WI38 (cell line): Measurements from ENCODE around the gene TSPAN1.

ENCODE experiments used
- H3K4me3 ChIP-seq: 2 replicates; pipeline ENCODE4 v1.5.1; 2011; ENCODE audit warnings: low read depth, mild to moderate bottlenecking, control low read depth, low read length
- CTCF ChIP-seq: IDR thresholded peaks from 2 replicates; pipeline ENCODE4 v1.5.1; 2012; ENCODE audit warnings: low read depth, mild to moderate bottlenecking, control low read depth, low read length

Gene TSPAN1

DNA sequence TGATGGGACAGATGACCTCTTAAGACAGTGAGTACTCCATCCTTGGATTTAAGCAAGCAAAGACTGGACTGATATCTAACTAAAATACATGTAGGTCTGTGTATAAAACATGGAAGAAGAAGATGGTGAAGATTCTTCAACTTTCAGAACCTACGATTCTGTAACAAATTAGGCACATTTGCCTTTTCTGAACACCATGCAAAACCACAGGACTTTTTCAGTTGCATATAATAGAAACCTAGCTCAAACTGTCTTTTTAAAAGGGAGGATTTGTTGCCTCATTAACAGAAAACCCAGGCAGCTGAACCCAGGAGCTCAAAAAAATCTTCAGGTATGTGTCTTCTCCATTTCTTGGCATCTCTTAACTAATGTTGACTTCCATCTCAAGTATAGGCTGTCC is 14.7 kb upstream of the TSPAN1 start:
- no peak overlapping the region for H3K4me3 ChIP-seq
- TF ChIP-seq CTCF: no peak

DNA sequence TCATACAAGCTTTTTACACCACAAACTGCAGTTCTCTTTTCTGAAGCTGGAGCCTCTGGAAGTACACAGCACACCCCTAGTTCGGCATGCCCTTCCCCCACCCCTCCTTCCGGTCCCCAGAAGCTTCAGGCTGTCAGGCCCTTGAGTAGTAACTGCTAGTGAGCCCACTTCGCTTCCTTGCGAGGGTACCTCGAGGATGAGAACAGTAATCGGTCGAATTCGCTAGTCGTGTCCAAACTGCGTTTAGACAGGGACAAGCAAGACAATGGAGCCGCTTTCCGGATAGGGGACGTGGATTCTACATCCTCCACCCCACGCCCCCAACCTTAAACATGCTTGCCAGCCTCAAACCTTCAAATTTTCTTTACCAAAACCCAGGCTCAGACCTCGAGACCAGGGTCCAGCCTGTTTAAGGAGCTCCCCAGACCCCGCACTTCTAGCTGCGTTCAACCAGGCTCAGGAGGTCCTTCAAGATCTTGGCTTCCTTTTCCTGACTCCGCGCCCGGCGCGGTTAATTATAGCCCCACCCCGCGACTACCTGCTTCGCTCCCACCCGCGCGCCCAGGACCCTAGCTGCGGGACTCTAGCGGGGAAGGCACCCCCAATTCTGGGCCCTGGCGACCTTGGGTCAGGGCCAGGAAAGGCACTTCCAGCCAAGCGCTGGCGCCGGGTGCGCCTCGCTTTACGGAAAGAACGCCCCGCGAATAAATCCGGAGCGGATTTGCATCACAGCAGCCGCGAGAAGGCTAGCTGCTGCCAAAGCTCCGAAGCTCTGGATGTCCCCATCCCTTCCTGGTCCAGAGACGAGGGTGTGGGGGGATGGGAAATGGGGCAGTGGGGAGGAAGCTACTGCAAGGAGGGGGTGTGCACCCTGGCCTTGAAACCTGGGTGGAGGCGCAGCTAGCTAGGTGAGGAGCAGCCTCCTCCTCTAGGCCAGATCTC is 8.1 kb upstream of the TSPAN1 start:
- TF ChIP-seq CTCF: no peak
- peak overlapping the region; percentile 20; the same call in 1 of the 2 replicates for H3K4me3 ChIP-seq

DNA sequence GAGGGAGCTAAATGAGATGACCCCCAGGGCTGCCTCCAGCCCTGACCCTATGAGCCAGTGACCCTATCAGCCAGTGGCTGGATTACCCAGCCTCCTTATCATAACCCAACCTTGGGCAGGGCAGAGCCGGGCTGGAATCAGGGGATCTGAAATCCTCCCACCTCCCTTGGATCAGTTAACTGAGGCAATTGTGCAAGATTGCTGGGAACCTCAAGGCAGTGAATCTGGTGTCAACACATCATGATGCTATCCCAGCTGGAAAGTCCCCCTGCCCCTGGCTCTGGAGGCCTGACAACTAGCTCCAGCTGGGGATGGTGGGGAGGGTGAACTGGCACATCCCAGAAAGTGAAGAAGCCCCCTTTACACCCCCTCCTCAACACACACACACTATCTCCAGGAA is 6.4 kb upstream of the TSPAN1 start:
- H3K4me3 ChIP-seq: no peak overlapping the region
- TF ChIP-seq CTCF: no peak

- no peak overlapping the region for H3K4me3 ChIP-seq
These were observed 5.0 kb upstream of the TSPAN1 start for GRCh38 chr1:46169811-46170454.

DNA sequence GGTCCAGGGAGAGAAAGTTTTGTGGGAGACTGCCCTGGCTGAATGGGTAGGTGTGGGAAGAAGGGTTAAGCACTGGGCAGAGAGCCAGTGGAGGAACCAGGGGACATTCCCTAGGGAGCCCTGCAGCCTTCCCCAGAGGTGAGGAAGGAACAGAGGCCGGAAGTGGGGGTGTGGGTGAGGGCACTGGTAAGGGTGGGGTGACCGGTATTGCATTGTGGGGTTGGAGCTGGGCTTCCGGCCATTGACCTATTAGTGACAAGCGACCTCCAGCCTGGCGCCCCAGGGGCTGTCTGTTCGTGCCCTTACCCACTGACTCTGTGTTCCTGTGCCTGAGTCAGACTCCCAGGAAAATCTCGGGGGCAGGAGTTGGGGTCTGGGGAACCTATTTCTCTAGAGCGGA is 3.5 kb upstream of the TSPAN1 start:
- H3K4me3 ChIP-seq: no peak overlapping the region
- TF ChIP-seq CTCF: no peak

More at GRCh38 chr1:46169811-46170454, 5.0 kb upstream of the TSPAN1 start:
- TF ChIP-seq CTCF: no peak

GRCh38 chr1:46171871-46172270 is 3.0 kb upstream of the TSPAN1 start:
- no peak for TF ChIP-seq CTCF
- H3K4me3 ChIP-seq: no peak overlapping the region

DNA sequence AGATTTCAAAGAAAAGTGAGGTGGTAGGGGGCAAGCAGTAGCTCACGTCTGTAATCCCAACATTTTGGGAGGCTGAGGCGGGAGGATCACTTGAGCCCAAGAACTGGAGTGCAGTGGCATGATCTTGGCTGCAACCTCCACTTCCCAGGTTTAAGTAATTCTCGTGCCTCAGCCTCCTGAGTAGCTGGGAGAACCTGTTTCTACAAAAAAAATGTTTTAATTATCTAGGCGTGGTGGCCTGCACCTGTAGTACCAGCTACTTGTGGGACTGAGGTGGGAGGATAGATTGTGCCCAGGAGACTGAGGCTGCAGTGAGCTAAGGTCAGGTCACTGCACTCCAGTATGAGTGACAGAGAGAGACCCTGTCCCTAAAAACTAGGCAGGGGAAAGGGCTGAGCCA is 2.6 kb upstream of the TSPAN1 start:
- no peak overlapping the region for H3K4me3 ChIP-seq
- no peak for TF ChIP-seq CTCF
